HG03354 (cell line): ENCODE results near the gene KCTD21.

ENCODE experiments used
- ATAC-seq: cut with Tn5 transposase; IDR thresholded peaks from one replicate; pipeline ENCODE4 v1.9.1; 2021; ENCODE audit warnings: mild to moderate bottlenecking; ENCODE audit not compliant: unreplicated experiment, poor library complexity, severe bottlenecking

Gene KCTD21

GRCh38 chr11:78156127-78156844, 32.1 kb downstream of the KCTD21 start:
- no peak for ATAC-seq

- no peak for ATAC-seq
These were observed 36.6 kb downstream of the KCTD21 start for GRCh38 chr11:78151804-78152203.

GRCh38 chr11:78150754-78151153, 37.7 kb downstream of the KCTD21 start:
- no peak for ATAC-seq

- ATAC-seq: no peak
These were observed 38.1 kb downstream of the KCTD21 start for GRCh38 chr11:78150346-78150745.

- ATAC-seq: no peak
These were observed 38.8 kb downstream of the KCTD21 start for GRCh38 chr11:78149646-78150045.

- no peak for ATAC-seq
These were observed 40.6 kb downstream of the KCTD21 start for GRCh38 chr11:78147807-78148206.

- ATAC-seq: no peak
These were observed 42.9 kb downstream of the KCTD21 start for GRCh38 chr11:78145511-78146025.

- no peak for ATAC-seq
These were observed 47.9 kb downstream of the KCTD21 start for GRCh38 chr11:78140392-78141077.

GRCh38 chr11:78139422-78140391, 48.7 kb downstream of the KCTD21 start, which contains the start of gene ALG8:
ALG8 (minus strand) TSS chr11:78139626; CDS start chr11:78139588, 38 bp downstream.
- peak; percentile 96 for ATAC-seq

- ATAC-seq: peak; percentile 47
These were observed 49.6 kb downstream of the KCTD21 start for GRCh38 chr11:78138694-78139421.

- no peak for ATAC-seq
These were observed 50.1 kb downstream of the KCTD21 start for GRCh38 chr11:78138291-78138690.

- peak; percentile 55 for ATAC-seq
These were observed 56.0 kb downstream of the KCTD21 start for GRCh38 chr11:78132475-78132874.

- ATAC-seq: no peak
These were observed 56.5 kb downstream of the KCTD21 start for GRCh38 chr11:78131956-78132355.

GRCh38 chr11:78127403-78127802, 61.0 kb downstream of the KCTD21 start:
- no peak for ATAC-seq
